Measurements from ENCODE around the gene ENOSF1.

DNA sequence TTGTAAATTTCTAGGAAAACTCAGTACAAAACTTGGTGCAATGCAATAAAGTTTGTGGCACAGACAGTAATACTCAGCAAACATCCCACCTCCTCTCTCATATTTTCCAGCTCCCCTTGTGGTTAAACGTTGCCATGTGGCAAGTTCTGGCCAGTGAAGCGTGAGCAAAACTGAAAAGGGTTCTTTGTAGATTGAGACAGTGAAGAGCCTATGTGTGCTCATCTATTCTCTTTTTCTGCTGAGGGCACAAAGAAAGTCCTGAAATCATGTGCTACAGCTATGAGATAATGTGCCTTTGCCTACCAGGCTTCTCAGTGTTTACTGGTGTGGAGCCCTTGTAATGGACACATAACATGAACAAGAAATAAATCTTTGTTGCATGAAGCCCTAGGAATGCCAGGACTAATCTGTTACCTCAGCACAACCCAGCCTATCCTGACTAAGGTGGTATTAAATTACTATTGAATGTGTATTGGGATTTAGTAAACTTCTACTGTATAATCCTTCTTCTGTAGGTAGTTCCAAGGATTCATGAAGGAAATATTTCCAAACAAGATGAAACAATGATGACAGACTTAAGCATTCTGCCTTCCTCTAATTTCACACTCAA, 67.9 kb downstream of the ENOSF1 start:
- TF ChIP-seq, protein P1, sequence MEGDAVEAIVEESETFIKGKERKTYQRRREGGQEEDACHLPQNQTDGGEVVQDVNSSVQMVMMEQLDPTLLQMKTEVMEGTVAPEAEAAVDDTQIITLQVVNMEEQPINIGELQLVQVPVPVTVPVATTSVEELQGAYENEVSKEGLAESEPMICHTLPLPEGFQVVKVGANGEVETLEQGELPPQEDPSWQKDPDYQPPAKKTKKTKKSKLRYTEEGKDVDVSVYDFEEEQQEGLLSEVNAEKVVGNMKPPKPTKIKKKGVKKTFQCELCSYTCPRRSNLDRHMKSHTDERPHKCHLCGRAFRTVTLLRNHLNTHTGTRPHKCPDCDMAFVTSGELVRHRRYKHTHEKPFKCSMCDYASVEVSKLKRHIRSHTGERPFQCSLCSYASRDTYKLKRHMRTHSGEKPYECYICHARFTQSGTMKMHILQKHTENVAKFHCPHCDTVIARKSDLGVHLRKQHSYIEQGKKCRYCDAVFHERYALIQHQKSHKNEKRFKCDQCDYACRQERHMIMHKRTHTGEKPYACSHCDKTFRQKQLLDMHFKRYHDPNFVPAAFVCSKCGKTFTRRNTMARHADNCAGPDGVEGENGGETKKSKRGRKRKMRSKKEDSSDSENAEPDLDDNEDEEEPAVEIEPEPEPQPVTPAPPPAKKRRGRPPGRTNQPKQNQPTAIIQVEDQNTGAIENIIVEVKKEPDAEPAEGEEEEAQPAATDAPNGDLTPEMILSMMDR (IDR thresholded peaks at IDR 0.05) = no peak
- TF ChIP-seq EP300 (IDR thresholded peaks at IDR 0.05) = no peak
- TF ChIP-seq POLR2AphosphoS5 (IDR thresholded peaks at IDR 0.05) = no peak

Measured in stomach (tissue), 4 donors.